ENCODE results near the gene PDIA4.

DNA sequence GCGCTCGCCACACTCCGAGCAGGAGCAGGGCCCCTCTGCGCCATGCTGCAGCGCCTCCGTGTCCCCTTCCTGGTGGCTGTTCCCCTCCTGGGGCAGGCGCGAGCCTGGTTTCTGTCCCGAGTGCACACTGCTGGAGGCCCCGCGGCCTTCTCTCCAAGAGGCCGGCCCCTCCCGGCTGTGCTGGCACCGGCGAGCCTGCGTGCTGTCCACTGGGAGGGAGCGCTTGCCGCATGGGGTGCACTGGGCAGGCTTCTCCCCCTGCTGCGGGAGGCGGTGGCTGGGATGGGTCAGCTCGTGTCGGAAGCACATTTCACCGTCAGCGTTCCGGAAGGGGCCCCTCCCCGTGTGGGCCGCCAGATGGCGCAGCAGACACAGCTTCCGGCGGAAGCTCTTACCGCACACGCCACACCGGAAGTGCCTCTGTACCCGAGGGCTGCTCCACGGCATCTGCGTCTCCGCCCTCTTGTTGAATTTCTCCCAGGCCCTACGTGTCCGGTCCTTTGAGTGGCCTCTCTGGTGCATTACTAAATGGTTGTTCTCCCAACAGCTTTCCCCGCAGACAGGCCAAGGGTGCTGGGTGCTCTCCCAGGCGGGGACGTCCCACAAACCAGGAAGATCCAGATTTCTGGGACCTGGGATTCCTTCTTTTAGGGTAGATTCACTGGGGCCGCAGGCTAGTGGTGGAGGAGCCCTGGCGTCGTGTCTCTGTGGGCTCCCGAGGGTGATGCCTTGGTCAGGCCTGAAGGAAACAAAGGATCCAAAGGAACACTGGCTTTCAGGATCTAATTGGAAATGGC lies 43.5 kb upstream of the PDIA4 start:
- TF ChIP-seq TCF7L2 (IDR thresholded peaks at IDR 0.05; ENCODE audit: borderline replicate concordance, extremely low read depth, insufficient read depth, insufficient read length) = no peak
- TF ChIP-seq, protein P1, sequence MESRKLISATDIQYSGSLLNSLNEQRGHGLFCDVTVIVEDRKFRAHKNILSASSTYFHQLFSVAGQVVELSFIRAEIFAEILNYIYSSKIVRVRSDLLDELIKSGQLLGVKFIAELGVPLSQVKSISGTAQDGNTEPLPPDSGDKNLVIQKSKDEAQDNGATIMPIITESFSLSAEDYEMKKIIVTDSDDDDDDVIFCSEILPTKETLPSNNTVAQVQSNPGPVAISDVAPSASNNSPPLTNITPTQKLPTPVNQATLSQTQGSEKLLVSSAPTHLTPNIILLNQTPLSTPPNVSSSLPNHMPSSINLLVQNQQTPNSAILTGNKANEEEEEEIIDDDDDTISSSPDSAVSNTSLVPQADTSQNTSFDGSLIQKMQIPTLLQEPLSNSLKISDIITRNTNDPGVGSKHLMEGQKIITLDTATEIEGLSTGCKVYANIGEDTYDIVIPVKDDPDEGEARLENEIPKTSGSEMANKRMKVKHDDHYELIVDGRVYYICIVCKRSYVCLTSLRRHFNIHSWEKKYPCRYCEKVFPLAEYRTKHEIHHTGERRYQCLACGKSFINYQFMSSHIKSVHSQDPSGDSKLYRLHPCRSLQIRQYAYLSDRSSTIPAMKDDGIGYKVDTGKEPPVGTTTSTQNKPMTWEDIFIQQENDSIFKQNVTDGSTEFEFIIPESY (IDR thresholded peaks at IDR 0.05; ENCODE audit: extremely low read depth, insufficient replicate concordance, low read length) = peak; percentile 38
- TF ChIP-seq, protein P2, sequence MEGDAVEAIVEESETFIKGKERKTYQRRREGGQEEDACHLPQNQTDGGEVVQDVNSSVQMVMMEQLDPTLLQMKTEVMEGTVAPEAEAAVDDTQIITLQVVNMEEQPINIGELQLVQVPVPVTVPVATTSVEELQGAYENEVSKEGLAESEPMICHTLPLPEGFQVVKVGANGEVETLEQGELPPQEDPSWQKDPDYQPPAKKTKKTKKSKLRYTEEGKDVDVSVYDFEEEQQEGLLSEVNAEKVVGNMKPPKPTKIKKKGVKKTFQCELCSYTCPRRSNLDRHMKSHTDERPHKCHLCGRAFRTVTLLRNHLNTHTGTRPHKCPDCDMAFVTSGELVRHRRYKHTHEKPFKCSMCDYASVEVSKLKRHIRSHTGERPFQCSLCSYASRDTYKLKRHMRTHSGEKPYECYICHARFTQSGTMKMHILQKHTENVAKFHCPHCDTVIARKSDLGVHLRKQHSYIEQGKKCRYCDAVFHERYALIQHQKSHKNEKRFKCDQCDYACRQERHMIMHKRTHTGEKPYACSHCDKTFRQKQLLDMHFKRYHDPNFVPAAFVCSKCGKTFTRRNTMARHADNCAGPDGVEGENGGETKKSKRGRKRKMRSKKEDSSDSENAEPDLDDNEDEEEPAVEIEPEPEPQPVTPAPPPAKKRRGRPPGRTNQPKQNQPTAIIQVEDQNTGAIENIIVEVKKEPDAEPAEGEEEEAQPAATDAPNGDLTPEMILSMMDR (IDR thresholded peaks at IDR 0.05 in 2 of 3, conservative IDR thresholded peaks at IDR 0.05 in 1 of 3; ENCODE audit: borderline replicate concordance in 1 of 3, insufficient read depth in 1 of 3, low read depth in 2 of 3, low read length in 2 of 3) = peak in 2 of 3 experiments; percentile 75 to 92; a peak in 4 of 6 replicates
- TF ChIP-seq FOSL1 (IDR thresholded peaks at IDR 0.05; ENCODE audit: low read depth) = no peak

Data from HCT116 (cell line).